ENCODE measurements around the gene DUSP3. TPM values are rescaled to one million over a fixed set of nuclear protein-coding genes. Genes with fewer than 3 reads are reported as not detected.

DUSP3 gene
- polyA plus RNA-seq, 1 experiment: 27.9 TPM

- no peak for DNase-seq (ENCODE audit: low read depth)
- ChIA-PET CTCF (interaction anchor here (0.6 to 2.2 kb wide), 4 partner anchors 55 to 285 kb away, joined by 4 to 13 read pairs (median 5); partner anchors contain the start of gene CD300LG), POLR2A (no interaction called here)
- Histone ChIP-seq H3K36me3 (ENCODE audit: control insufficient read depth, insufficient read depth, low read length) (no peaks in the 10 kb centered on the region), H3K27me3 (ENCODE audit: control insufficient read depth, insufficient read depth, low read length) (peaks cover 5% of the 10 kb centered on the region), H3K4me3 (ENCODE audit: low read depth, low read length) (no peak overlapping the region)
- no peak for TF ChIP-seq CTCF (IDR thresholded peaks at IDR 0.05; ENCODE audit: insufficient read depth, low read depth, low read length)
Measured at GRCh38 chr17:43791589-43791988, 12.8 kb upstream of the DUSP3 start.

GRCh38 chr17:43790311-43790940, 11.6 kb upstream of the DUSP3 start:
- CTCF ChIA-PET: interaction anchor here (0.5 to 2.2 kb wide), 4 partner anchors 56 to 315 kb away, joined by 3 to 13 read pairs (median 4); partner anchors contain the start of gene CD300LG
- TF ChIP-seq CTCF (IDR thresholded peaks at IDR 0.05; ENCODE audit: insufficient read depth, low read depth, low read length): peak; percentile 29
- peaks cover 7% of the 10 kb centered on the region for H3K27me3 ChIP-seq (ENCODE audit: control insufficient read depth, insufficient read depth, low read length)
- H3K4me3 ChIP-seq (ENCODE audit: low read depth, low read length): no peak overlapping the region
- DNase-seq (ENCODE audit: low read depth): no peak
- no peaks in the 10 kb centered on the region for H3K36me3 ChIP-seq (ENCODE audit: control insufficient read depth, insufficient read depth, low read length)
- POLR2A ChIA-PET: no interaction called here

- ChIA-PET CTCF (interaction anchor here (0.9 to 2.2 kb wide), 2 partner anchors 57 to 66 kb away, joined by 5 to 13 read pairs; partner anchors contain the start of gene CD300LG), POLR2A (no interaction called here)
- TF ChIP-seq CTCF (IDR thresholded peaks at IDR 0.05; ENCODE audit: insufficient read depth, low read depth, low read length): no peak
- Histone ChIP-seq H3K4me3 (ENCODE audit: low read depth, low read length) (no peak overlapping the region), H3K36me3 (ENCODE audit: control insufficient read depth, insufficient read depth, low read length) (no peaks in the 10 kb centered on the region), H3K27me3 (ENCODE audit: control insufficient read depth, insufficient read depth, low read length) (peaks cover 7% of the 10 kb centered on the region)
- no peak for DNase-seq (ENCODE audit: low read depth)
Measured at GRCh38 chr17:43789482-43789881, 10.7 kb upstream of the DUSP3 start.

- no peak for TF ChIP-seq CTCF (IDR thresholded peaks at IDR 0.05; ENCODE audit: insufficient read depth, low read depth, low read length)
- H3K27me3 ChIP-seq (ENCODE audit: control insufficient read depth, insufficient read depth, low read length): peaks cover 7% of the 10 kb centered on the region
- ChIA-PET CTCF (interaction anchor here (1.7 kb wide), 1 partner anchor 57 kb away, joined by 5 read pairs; no protein-coding TSS in a partner anchor), POLR2A (no interaction called here)
- H3K36me3 ChIP-seq (ENCODE audit: control insufficient read depth, insufficient read depth, low read length): no peaks in the 10 kb centered on the region
- DNase-seq (ENCODE audit: low read depth): no peak
- no peak overlapping the region for H3K4me3 ChIP-seq (ENCODE audit: low read depth, low read length)
Measured at GRCh38 chr17:43788540-43788939, 9.8 kb upstream of the DUSP3 start.

- ChIA-PET POLR2A (interaction anchor here (0.8 kb wide), 1 partner anchor 1055 kb away, joined by 4 read pairs; no protein-coding TSS in a partner anchor), CTCF (interaction anchor here (1.7 kb wide), 1 partner anchor 58 kb away, joined by 5 read pairs; no protein-coding TSS in a partner anchor)
Measured at GRCh38 chr17:43787728-43788127, 9.0 kb upstream of the DUSP3 start.

More at GRCh38 chr17:43787728-43788127, 9.0 kb upstream of the DUSP3 start:
- Histone ChIP-seq H3K27me3 (ENCODE audit: control insufficient read depth, insufficient read depth, low read length) (peaks cover 7% of the 10 kb centered on the region), H3K4me3 (ENCODE audit: low read depth, low read length) (no peak overlapping the region), H3K36me3 (ENCODE audit: control insufficient read depth, insufficient read depth, low read length) (no peaks in the 10 kb centered on the region)
- no peak for DNase-seq (ENCODE audit: low read depth)
- no peak for TF ChIP-seq CTCF (IDR thresholded peaks at IDR 0.05; ENCODE audit: insufficient read depth, low read depth, low read length)

All from BJ (cell line).